DND-41 (cell line): ENCODE data around the gene PLCL1.

Experiments
- ATAC-seq: fragments of 200-7000 bp; cut with Tn5 transposase; 3 replicates; pipeline ENCODE4 v1.9.1; 2021; ENCODE audit warnings: low read depth; ENCODE audit not compliant: insufficient read depth
- DNase-seq: peaks from one replicate; pipeline ENCODE4 v3.0.0-alpha.2; 2020
- H2AFZ ChIP-seq: 2 replicates; pipeline ENCODE4 v1.6.0; 2012; ENCODE audit warnings: low read depth, low read length
- H3K27ac ChIP-seq: 2 replicates; pipeline ENCODE4 v1.5.1; 2012; ENCODE audit warnings: low read length, inconsistent platforms
- H3K27me3 ChIP-seq: fragments of 200-600 bp; sonication (generic); 2 replicates; pipeline ENCODE4 v1.6.0; 2012; ENCODE audit warnings: low read length, mild to moderate bottlenecking, inconsistent platforms; ENCODE audit not compliant: insufficient read depth, poor library complexity
- H3K36me3 ChIP-seq: 2 replicates; pipeline ENCODE4 v1.5.1; 2012; ENCODE audit warnings: low read length, inconsistent platforms; ENCODE audit not compliant: insufficient read depth
- H3K4me1 ChIP-seq: 2 replicates; pipeline ENCODE4 v1.5.1; 2012; ENCODE audit warnings: mild to moderate bottlenecking, low read length; ENCODE audit not compliant: insufficient read depth
- H3K4me2 ChIP-seq: 2 replicates; pipeline ENCODE4 v1.6.0; 2012; ENCODE audit warnings: mild to moderate bottlenecking, moderate library complexity, low read length, inconsistent platforms; ENCODE audit not compliant: insufficient read depth
- H3K4me3 ChIP-seq, 2 experiments: fragments of 200-600 bp in 1 of 2; shearing (Covaris generic) in 1 of 2; 2 replicates each; pipeline ENCODE4 v1.5.1; 2012 to 2016; ENCODE audit warnings: inconsistent platforms in 2 of 2, low read length in 2 of 2, mild to moderate bottlenecking in 2 of 2, low read depth in 1 of 2, moderate library complexity in 1 of 2
- H3K79me2 ChIP-seq: 2 replicates; pipeline ENCODE4 v1.6.0; 2012; ENCODE audit warnings: low read length, inconsistent platforms; ENCODE audit not compliant: insufficient read depth
- H3K9ac ChIP-seq: 2 replicates; pipeline ENCODE4 v1.6.0; 2012; ENCODE audit warnings: low read depth, mild to moderate bottlenecking, inconsistent platforms, low read length, moderate library complexity
- H3K9me3 ChIP-seq: 2 replicates; pipeline ENCODE4 v1.5.1; 2012; ENCODE audit warnings: low read length, moderate library complexity, mild to moderate bottlenecking, inconsistent platforms; ENCODE audit not compliant: insufficient read depth, severe bottlenecking
- H4K20me1 ChIP-seq: 2 replicates; pipeline ENCODE4 v1.6.0; 2012; ENCODE audit warnings: low read length; ENCODE audit not compliant: insufficient read depth
- CTCF ChIP-seq: IDR thresholded peaks from 2 replicates; pipeline ENCODE4 v1.5.1; 2012; ENCODE audit warnings: borderline replicate concordance, low read length, moderate library complexity, mild to moderate bottlenecking; ENCODE audit not compliant: poor library complexity, severe bottlenecking; ENCODE audit errors: extremely low read depth
- EZH2 ChIP-seq: IDR thresholded peaks from 3 replicates; pipeline ENCODE4 v1.6.1; 2012; ENCODE audit warnings: borderline replicate concordance, low read depth, mild to moderate bottlenecking, moderate library complexity, low read length, inconsistent platforms; ENCODE audit not compliant: severe bottlenecking

PLCL1 gene

GRCh38 chr2:198040835-198041234 is 236.4 kb downstream of the PLCL1 start:
- no peak for DNase-seq
- no peak overlapping the region for H3K4me3 ChIP-seq
- ATAC-seq = no peak

GRCh38 chr2:198042189-198042588 is 237.8 kb downstream of the PLCL1 start:
- no peak overlapping the region for H3K4me2 ChIP-seq
- TF ChIP-seq EZH2 (no peak), CTCF (no peak)
- no peak overlapping the region for H3K4me3 ChIP-seq
- no peaks in the 10 kb centered on the region for H3K4me1 ChIP-seq
- no peaks in the 10 kb centered on the region for H3K9me3 ChIP-seq
- H3K27ac ChIP-seq = no peak overlapping the region
- DNase-seq = no peak
- H2AFZ ChIP-seq = no peak overlapping the region
- ATAC-seq = no peak
- no peak overlapping the region for H3K9ac ChIP-seq
- no peaks in the 10 kb centered on the region for H4K20me1 ChIP-seq
- H3K27me3 ChIP-seq = no peaks in the 10 kb centered on the region
- no peaks in the 10 kb centered on the region for H3K36me3 ChIP-seq
- no peaks in the 10 kb centered on the region for H3K79me2 ChIP-seq

More at GRCh38 chr2:198040835-198041234, 236.4 kb downstream of the PLCL1 start:
- Histone ChIP-seq H3K27me3 (no peaks in the 10 kb centered on the region), H3K9ac (no peak overlapping the region), H3K79me2 (no peaks in the 10 kb centered on the region), H3K9me3 (no peaks in the 10 kb centered on the region), H3K27ac (no peak overlapping the region), H3K36me3 (no peaks in the 10 kb centered on the region), H3K4me2 (no peak overlapping the region), H3K4me1 (no peaks in the 10 kb centered on the region), H4K20me1 (no peaks in the 10 kb centered on the region), H2AFZ (no peak overlapping the region)
- TF ChIP-seq CTCF (no peak), EZH2 (no peak)

- no peak overlapping the region for H3K9ac ChIP-seq
- no peak for DNase-seq
- H3K36me3 ChIP-seq = no peaks in the 10 kb centered on the region
- H3K79me2 ChIP-seq = no peaks in the 10 kb centered on the region
- no peaks in the 10 kb centered on the region for H3K4me1 ChIP-seq
- H4K20me1 ChIP-seq = no peaks in the 10 kb centered on the region
- H3K4me3 ChIP-seq = no peak overlapping the region
- H3K27ac ChIP-seq = no peak overlapping the region
- no peak overlapping the region for H3K4me2 ChIP-seq
- no peak overlapping the region for H2AFZ ChIP-seq
- no peaks in the 10 kb centered on the region for H3K27me3 ChIP-seq
- no peaks in the 10 kb centered on the region for H3K9me3 ChIP-seq
- no peak for ATAC-seq
- no peak for TF ChIP-seq EZH2
- no peak for TF ChIP-seq CTCF
Measured at GRCh38 chr2:198044777-198045176, 240.4 kb downstream of the PLCL1 start.

GRCh38 chr2:198045227-198045626 is 240.8 kb downstream of the PLCL1 start:
- H3K9ac ChIP-seq = no peak overlapping the region
- DNase-seq (no peak), ATAC-seq (no peak)
- no peak overlapping the region for H3K4me3 ChIP-seq
- no peak overlapping the region for H3K27ac ChIP-seq
- no peaks in the 10 kb centered on the region for H3K27me3 ChIP-seq
- H3K79me2 ChIP-seq = no peaks in the 10 kb centered on the region
- no peaks in the 10 kb centered on the region for H4K20me1 ChIP-seq
- no peaks in the 10 kb centered on the region for H3K9me3 ChIP-seq
- no peaks in the 10 kb centered on the region for H3K4me1 ChIP-seq
- no peaks in the 10 kb centered on the region for H3K36me3 ChIP-seq
- no peak overlapping the region for H3K4me2 ChIP-seq
- no peak for TF ChIP-seq CTCF
- no peak for TF ChIP-seq EZH2
- H2AFZ ChIP-seq = no peak overlapping the region
